ENCODE results near the gene SCGB1A1.

DNA sequence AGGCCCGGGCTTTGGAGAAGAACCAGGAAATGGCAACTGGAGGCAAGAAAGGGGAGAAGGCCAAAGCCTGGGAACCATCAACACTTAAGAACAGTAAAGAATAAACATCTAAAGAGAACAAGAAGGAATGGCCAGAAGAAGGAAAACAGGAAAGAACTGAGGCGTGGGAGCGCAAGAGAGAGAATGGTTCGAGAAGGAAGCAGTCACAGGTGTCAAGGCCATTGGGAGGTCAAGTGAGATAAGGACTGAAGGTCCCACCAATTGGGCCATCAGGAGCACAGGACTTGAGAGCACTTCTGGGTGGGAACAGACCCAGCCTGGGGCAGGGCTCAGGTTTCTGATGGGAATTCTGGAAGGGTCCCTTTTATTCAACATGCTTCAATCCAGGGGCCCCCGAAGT lies 697 bp upstream of the SCGB1A1 start:
- TF ChIP-seq, protein P1, sequence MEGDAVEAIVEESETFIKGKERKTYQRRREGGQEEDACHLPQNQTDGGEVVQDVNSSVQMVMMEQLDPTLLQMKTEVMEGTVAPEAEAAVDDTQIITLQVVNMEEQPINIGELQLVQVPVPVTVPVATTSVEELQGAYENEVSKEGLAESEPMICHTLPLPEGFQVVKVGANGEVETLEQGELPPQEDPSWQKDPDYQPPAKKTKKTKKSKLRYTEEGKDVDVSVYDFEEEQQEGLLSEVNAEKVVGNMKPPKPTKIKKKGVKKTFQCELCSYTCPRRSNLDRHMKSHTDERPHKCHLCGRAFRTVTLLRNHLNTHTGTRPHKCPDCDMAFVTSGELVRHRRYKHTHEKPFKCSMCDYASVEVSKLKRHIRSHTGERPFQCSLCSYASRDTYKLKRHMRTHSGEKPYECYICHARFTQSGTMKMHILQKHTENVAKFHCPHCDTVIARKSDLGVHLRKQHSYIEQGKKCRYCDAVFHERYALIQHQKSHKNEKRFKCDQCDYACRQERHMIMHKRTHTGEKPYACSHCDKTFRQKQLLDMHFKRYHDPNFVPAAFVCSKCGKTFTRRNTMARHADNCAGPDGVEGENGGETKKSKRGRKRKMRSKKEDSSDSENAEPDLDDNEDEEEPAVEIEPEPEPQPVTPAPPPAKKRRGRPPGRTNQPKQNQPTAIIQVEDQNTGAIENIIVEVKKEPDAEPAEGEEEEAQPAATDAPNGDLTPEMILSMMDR (IDR thresholded peaks at IDR 0.05): no peak
- no peak for TF ChIP-seq POLR2AphosphoS5 (IDR thresholded peaks at IDR 0.05)

Measured in esophagus muscularis mucosa (tissue), 3 donors.